ENCODE results near the gene PRDM16. TPM values are rescaled to one million over a fixed set of nuclear protein-coding genes. Genes with fewer than 3 reads are reported as not detected.

Gene PRDM16
- total and polyA plus RNA-seq, 2 of the 13 experiments (the other 11 are each of a cell fraction or from before 2014, with no cell fraction given), result 0.15 to 0.81 TPM

GRCh38 chr1:3456964-3457909, 388.2 kb downstream of the PRDM16 start (continued):
- TF ChIP-seq NFAT5 (CRISPR knock-in tag; IDR thresholded peaks at IDR 0.05), result no peak
- no peak for TF ChIP-seq IRF1 (CRISPR knock-in tag; IDR thresholded peaks at IDR 0.05; ENCODE audit: low read depth)
- no peak for TF ChIP-seq FOXP1 (IDR thresholded peaks at IDR 0.05)
- TF ChIP-seq FOXP1 (CRISPR knock-in tag; IDR thresholded peaks at IDR 0.05), result no peak
- no peak for TF ChIP-seq SP140L (CRISPR knock-in tag; IDR thresholded peaks at IDR 0.05; ENCODE audit: borderline replicate concordance)
- TF ChIP-seq ZNF574 (CRISPR knock-in tag; IDR thresholded peaks at IDR 0.05), result peak; percentile 85; the same call in 1 of the 2 replicates
- 0 out of 2 replicates have a peak, but pooled peaks have one; percentile 9 for TF ChIP-seq ZNF224 (CRISPR knock-in tag; IDR thresholded peaks at IDR 0.05)
- TF ChIP-seq TGIF2 (CRISPR knock-in tag; IDR thresholded peaks at IDR 0.05), result no peak
- TF ChIP-seq NFYC (CRISPR knock-in tag; IDR thresholded peaks at IDR 0.05), result no peak
- TF ChIP-seq TP53 (CRISPR knock-in tag; conservative IDR thresholded peaks at IDR 0.05), result peak; percentile 15; the same call in 1 of the 2 replicates
- 0 out of 2 replicates have a peak, but pooled peaks have one; percentile 6 for TF ChIP-seq AHR (CRISPR knock-in tag; IDR thresholded peaks at IDR 0.05)
- 0 out of 2 replicates have a peak, but pooled peaks have one; percentile 29 for TF ChIP-seq FOXP4 (CRISPR knock-in tag; IDR thresholded peaks at IDR 0.05)
- TF ChIP-seq ZFAT (CRISPR knock-in tag; conservative IDR thresholded peaks at IDR 0.05), result no peak
- no peak for TF ChIP-seq NFE2L1 (CRISPR knock-in tag; IDR thresholded peaks at IDR 0.05; ENCODE audit: borderline replicate concordance)
- no peak; the same call in none of the 2 replicates for TF ChIP-seq RAD21 (CRISPR knock-in tag; IDR thresholded peaks at IDR 0.05)
- TF ChIP-seq KDM3A (CRISPR knock-in tag; IDR thresholded peaks at IDR 0.05; ENCODE audit: low read depth), result peak; percentile 47
- TF ChIP-seq HMGA1 (CRISPR knock-in tag; conservative IDR thresholded peaks at IDR 0.05), result no peak
